Heart right ventricle (tissue), 16 donors: ENCODE measurements around the gene CCS. TPM values are rescaled to one million over a fixed set of nuclear protein-coding genes. Genes with fewer than 3 reads are reported as not detected.
"Not testable (repeated sequence)": the region's sequence is repeated elsewhere in the genome, so short reads cannot be mapped to it uniquely, and the experiment has no call there.

Experiments
- ATAC-seq, 8 donors: fragments of 200-7000 bp; cut with Tn5 transposase; one replicate each; pipeline ENCODE4 v1.9.1; 2020; ENCODE audit warnings: mild to moderate bottlenecking in 8 of 8, moderate library complexity in 8 of 8, moderate number of reproducible peaks in 1 of 8
- DNase-seq, 2 donors: peaks; one replicate each; pipeline ENCODE4 v3.0.0-alpha.2; 2020
- H3K27ac ChIP-seq, 10 donors: fragments of 200-600 bp; sonication (generic) in 2 of 10; one replicate each; pipeline versions ENCODE4 v1.5.0 to v1.8.0; 2020 to 2022; ENCODE audit warnings: mild to moderate bottlenecking in 3 of 10
- H3K27me3 ChIP-seq, 7 donors: fragments of 200-600 bp; one replicate each; pipeline ENCODE4 v1.8.0; 2021 to 2022; ENCODE audit warnings: mild to moderate bottlenecking in 2 of 7
- H3K36me3 ChIP-seq, 9 donors: fragments of 200-600 bp; sonication (generic) in 1 of 9; one replicate each; pipeline versions ENCODE4 v1.5.0 to v1.8.0; 2020 to 2022; ENCODE audit warnings: mild to moderate bottlenecking in 2 of 9
- H3K4me1 ChIP-seq, 9 donors: fragments of 200-600 bp; sonication (generic) in 1 of 9; one replicate each; pipeline versions ENCODE4 v1.5.0 to v1.8.0; 2020 to 2022; ENCODE audit warnings: mild to moderate bottlenecking in 4 of 9
- H3K4me3 ChIP-seq, 10 donors: fragments of 200-600 bp; sonication (generic) in 2 of 10; one replicate each; pipeline versions ENCODE4 v1.5.0 to v1.8.0; 2020 to 2022; ENCODE audit warnings: mild to moderate bottlenecking in 7 of 10, moderate library complexity in 2 of 10
- H3K9me3 ChIP-seq, 11 donors: fragments of 200-600 bp in 10 of 11; sonication (generic) in 2 of 11; one replicate each; pipeline versions ENCODE4 v1.5.0 to v1.8.0; 2013 to 2022; ENCODE audit warnings: mild to moderate bottlenecking in 2 of 11, control low read depth in 1 of 11, moderate library complexity in 1 of 11
- WGBS, 2 donors: extraction: QIAGEN DNeasy Blood & Tissue Kit; methylation state at CpG; one replicate each; pipeline ENCODE4 v1.1.7; 2013; ENCODE audit warnings: inconsistent platforms in 1 of 2; 5-methylcytosine and 5-hydroxymethylcytosine counted together
- intact Hi-C, 10 donors: fragments of 100-400 bp; cut with DNase I; formaldehyde crosslinking; loops; one replicate each; pipeline versions ENCODE4 v1.11.1 to v1.14.2; 2022
- polyA plus RNA-seq, 2 donors: library from polyadenylated mRNA; stranded (reverse); fragments of 200-250 nt; gene quantifications; one replicate each; pipeline ENCODE4 v1.2.3, GENCODE V29; 2013
- total RNA-seq, 10 donors: library from RNA; stranded (reverse); fragmentation: NEBNext Ultra II Directional in 3 of 10; extraction: Animal tissue kit (Norgen Biotek cat#: 25700) in 3 of 10; gene quantifications; one replicate each; pipeline versions ENCODE4 v1.2.1 to v1.2.4, GENCODE V29; 2021 to 2023
- TF ChIP-seq, protein P1 (sequence below), 9 donors: fragments of 200-600 bp; sonication (generic) in 2 of 9; IDR thresholded peaks; one replicate each; pipeline versions ENCODE4 v1.5.0 to v1.8.0; 2021 to 2022; ENCODE audit warnings: antibody characterized with exemption in 9 of 9, mild to moderate bottlenecking in 5 of 9, moderate library complexity in 1 of 9
- donor health status: Arrhythmogenic right ventricular cardiomyopathy.
- donor health status: ischemic (EF 13 %, LVEDD 7.1; RV severe dilation, severe dysfunction).
- donor health status: healthy with polysubstance abuse.
- donor health status: DM: no; HTN: yes; CAD: no.
- donor health status: DM: no; HTN: no; CAD: no.
- donor health status: ischemic (EF 25% LVEDD 6.9; RV normal size, moderate dysfunction).
- donor health status: ischemic (EF 25% LVEDD 5.7; RV mildly dilated, moderate dysfunction).
- donor health status: healthy.
- donor health status: DM: yes; HTN: yes; CAD: no.
- donor health status: Ischemic cardiomyopathy.
- donor health status: ischemic (EF 35%, LVEDD 5.7; RV mildly dilated, moderate dysfunction).
- donor health status: nonischemic (EF 11% LVEDD 7.7; RV severe dilation, severe dysfunction).
- donor health status: DM: yes; HTN: yes; CAD: no.
- donor health status: PGD.
- donor health status: ischemic (EF 29% LVEDD 5.4; RV normal size, mild dysfunction).
- donor health status: nonischemic (EF 23%, LVEDD 6.1; RV moderate dilation, normal function).

CCS gene
- total and polyA plus RNA-seq, 12 donors = 15.9 to 73.6 (median 21.0) TPM

DNA sequence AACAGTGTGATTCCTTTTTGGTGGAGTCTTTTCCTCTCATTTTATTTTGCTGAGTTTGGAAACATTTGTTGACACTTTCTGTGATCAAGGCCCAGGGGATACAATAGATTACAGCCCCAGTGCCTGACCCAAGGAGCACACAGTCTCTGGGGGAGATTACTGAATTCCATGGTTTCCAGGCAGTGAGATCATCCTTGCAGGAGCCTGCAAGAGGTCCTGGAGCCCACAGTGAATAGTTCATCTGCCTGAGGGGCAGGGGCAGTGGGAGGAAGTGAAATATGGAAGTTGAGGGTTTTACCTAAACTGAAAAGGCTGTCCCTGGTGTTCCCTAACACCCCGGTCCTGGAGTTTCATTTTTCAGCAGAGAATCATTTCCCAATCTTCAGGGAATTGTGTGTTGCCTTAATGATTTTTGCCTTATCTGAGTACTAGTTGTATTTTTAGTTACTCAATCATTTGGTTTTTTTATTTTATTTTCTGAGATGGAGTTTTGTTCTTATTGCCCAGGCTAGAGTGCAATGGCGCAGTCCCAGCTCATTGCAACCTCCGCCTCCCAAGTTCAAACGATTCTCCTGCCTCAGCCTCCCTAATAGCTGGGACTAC is 7.7 kb downstream of the CCS start:
- intact Hi-C loops = no loop called here
- Histone ChIP-seq H3K9me3 (no peaks in the 10 kb centered on the region), H3K27ac (peak overlapping the region in 2 of 10 donors; percentile 14 to 20), H3K36me3 (peaks cover 0 to 60% (median 16%) of the 10 kb centered on the region in 9 donors), H3K4me1 (peaks cover 0 to 28% (median 21%) of the 10 kb centered on the region in 9 donors), H3K27me3 (no peaks in the 10 kb centered on the region), H3K4me3 (no peak overlapping the region)
- TF ChIP-seq, protein P1, sequence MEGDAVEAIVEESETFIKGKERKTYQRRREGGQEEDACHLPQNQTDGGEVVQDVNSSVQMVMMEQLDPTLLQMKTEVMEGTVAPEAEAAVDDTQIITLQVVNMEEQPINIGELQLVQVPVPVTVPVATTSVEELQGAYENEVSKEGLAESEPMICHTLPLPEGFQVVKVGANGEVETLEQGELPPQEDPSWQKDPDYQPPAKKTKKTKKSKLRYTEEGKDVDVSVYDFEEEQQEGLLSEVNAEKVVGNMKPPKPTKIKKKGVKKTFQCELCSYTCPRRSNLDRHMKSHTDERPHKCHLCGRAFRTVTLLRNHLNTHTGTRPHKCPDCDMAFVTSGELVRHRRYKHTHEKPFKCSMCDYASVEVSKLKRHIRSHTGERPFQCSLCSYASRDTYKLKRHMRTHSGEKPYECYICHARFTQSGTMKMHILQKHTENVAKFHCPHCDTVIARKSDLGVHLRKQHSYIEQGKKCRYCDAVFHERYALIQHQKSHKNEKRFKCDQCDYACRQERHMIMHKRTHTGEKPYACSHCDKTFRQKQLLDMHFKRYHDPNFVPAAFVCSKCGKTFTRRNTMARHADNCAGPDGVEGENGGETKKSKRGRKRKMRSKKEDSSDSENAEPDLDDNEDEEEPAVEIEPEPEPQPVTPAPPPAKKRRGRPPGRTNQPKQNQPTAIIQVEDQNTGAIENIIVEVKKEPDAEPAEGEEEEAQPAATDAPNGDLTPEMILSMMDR (IDR thresholded peaks at IDR 0.05) = no peak
- 82 to 86% methylated on average over 4 of the region's 4 CpGs for WGBS, 2 donors
- peak in 4 of 8 donors; percentile 27 to 78 (median 54) for ATAC-seq
- no peak for DNase-seq

DNA sequence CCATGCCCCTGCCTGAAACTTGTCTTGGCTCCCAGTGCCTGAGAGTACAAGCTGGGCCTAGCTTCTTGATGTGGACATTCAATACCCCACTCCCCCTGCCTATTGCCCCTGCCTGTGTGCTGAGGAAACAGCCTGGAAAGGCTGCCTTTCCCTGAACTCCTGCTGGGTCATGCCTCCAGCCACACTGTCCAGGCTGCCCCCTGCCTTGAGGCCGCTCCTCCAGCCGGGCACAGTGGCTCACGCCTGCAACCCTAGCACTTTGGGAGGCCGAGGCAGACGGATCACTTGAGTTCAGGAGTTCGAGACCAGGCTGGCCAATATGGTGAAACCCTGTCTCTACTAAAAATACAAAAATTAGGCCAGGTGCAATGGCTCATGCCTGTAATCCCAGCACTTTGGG is 10.1 kb downstream of the CCS start:
- TF ChIP-seq, protein P1 (IDR thresholded peaks at IDR 0.05) = no peak
- 93 to 95% methylated on average over 6 of the region's 6 CpGs for WGBS, 2 donors
- ATAC-seq (no peak), DNase-seq (no peak)
- intact Hi-C loops = no loop called here
- Histone ChIP-seq H3K36me3 (peaks cover 0 to 68% (median 17%) of the 10 kb centered on the region in 9 donors), H3K4me3 (no peak overlapping the region), H3K27me3 (no peaks in the 10 kb centered on the region), H3K4me1 (peaks cover 8 to 36% (median 28%) of the 10 kb centered on the region in 9 donors), H3K27ac (no peak overlapping the region), H3K9me3 (no peaks in the 10 kb centered on the region)

- Histone ChIP-seq H3K36me3 (peaks cover 0 to 64% (median 17%) of the 10 kb centered on the region in 9 donors), H3K27ac (no peak overlapping the region), H3K27me3 (no peaks in the 10 kb centered on the region), H3K4me1 (peaks cover 8 to 37% (median 33%) of the 10 kb centered on the region in 9 donors), H3K9me3 (no peaks in the 10 kb centered on the region), H3K4me3 (no peak overlapping the region)
- no peak for DNase-seq
- 86 to 93% methylated on average over 5 of the region's 5 CpGs for WGBS, 2 donors
- TF ChIP-seq, protein P1 (IDR thresholded peaks at IDR 0.05) = no peak
- ATAC-seq = no peak
- intact Hi-C loops = no loop called here
Measured at GRCh38 chr11:66604155-66604554, 11.2 kb downstream of the CCS start.

- Histone ChIP-seq H3K27ac (peak overlapping the region in 4 of 10 donors; percentile 9 to 48 (median 30)), H3K36me3 (peaks cover 0 to 41% (median 10%) of the 10 kb centered on the region in 9 donors), H3K4me1 (peaks cover 8 to 27% (median 23%) of the 10 kb centered on the region in 9 donors)
- H3K4me3 ChIP-seq, H3K27me3 ChIP-seq, intact Hi-C loops, ATAC-seq, H3K9me3 ChIP-seq, DNase-seq: not testable (repeated sequence)
- 95% methylated on average over 3 of the region's 3 CpGs for WGBS, 2 donors
Measured at GRCh38 chr11:66606608-66607007, 13.6 kb downstream of the CCS start.
